ENCODE measurements around the gene PAX6.

- TF ChIP-seq, protein P1, sequence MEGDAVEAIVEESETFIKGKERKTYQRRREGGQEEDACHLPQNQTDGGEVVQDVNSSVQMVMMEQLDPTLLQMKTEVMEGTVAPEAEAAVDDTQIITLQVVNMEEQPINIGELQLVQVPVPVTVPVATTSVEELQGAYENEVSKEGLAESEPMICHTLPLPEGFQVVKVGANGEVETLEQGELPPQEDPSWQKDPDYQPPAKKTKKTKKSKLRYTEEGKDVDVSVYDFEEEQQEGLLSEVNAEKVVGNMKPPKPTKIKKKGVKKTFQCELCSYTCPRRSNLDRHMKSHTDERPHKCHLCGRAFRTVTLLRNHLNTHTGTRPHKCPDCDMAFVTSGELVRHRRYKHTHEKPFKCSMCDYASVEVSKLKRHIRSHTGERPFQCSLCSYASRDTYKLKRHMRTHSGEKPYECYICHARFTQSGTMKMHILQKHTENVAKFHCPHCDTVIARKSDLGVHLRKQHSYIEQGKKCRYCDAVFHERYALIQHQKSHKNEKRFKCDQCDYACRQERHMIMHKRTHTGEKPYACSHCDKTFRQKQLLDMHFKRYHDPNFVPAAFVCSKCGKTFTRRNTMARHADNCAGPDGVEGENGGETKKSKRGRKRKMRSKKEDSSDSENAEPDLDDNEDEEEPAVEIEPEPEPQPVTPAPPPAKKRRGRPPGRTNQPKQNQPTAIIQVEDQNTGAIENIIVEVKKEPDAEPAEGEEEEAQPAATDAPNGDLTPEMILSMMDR (conservative IDR thresholded peaks at IDR 0.05 in 1 of 2, IDR thresholded peaks at IDR 0.05 in 1 of 2; ENCODE audit: low read depth in 1 of 2, low read length in 2 of 2) = no peak
- no peak for TF ChIP-seq EZH2 (IDR thresholded peaks at IDR 0.05; ENCODE audit: low read length, missing control alignments)
These were observed 6.6 kb downstream of the PAX6 start for GRCh38 chr11:31804312-31805036.

Data from fibroblast of lung (primary cell).